Activated naive CD4-positive, alpha-beta T cell treated with anti-CD3 and anti-CD28 coated beads, Interleukin-2, amount 50 U/mL, for 16 hours (primary cell): ENCODE measurements around the gene VPS11.
"Not testable (repeated sequence)": the region's sequence is repeated elsewhere in the genome, so short reads cannot be mapped to it uniquely, and the experiment has no call there.

Source experiments
- DNase-seq: peaks from one replicate; pipeline ENCODE4 v3.0.0-alpha.2; 2020

VPS11 gene

DNA sequence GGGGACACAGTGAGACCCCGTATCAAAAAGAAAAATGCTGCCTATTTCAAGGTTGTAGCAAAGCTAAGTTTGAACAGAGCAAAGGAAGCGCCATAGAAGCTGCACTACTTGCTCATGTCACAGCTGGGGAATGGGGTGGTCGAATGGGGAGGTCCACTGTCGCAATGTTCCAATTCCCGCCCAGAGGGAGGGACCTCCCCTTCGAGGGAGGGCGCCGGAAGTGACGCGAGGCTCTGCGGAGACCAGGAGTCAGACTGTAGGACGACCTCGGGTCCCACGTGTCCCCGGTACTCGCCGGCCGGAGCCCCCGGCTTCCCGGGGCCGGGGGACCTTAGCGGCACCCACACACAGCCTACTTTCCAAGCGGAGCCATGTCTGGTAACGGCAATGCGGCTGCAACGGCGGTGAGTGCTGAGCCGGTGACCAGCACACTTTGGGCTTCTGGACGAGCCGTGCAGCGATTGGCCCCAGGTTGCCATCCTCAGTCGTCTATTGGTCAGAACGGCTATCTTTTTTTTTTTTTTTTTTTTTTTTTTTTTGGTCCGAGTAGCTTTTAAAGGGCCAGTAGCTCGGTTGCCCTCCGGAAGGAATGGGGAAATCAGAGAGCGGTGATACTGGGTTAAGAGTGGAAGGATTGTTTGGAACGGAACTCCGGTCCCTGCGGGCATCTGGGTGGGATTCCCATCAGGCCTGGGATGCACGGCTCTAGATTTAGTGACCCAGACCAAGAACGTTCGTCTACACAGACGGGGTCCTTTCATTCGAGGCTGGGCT, 17.2 kb downstream of the VPS11 start, which contains the start of gene HMBS:
TSS of gene HMBS (plus strand) at position 219 of the 774 bp plus-strand sequence. CDS start at position 372, 153 bp downstream.
- DNase-seq = peak; percentile 87

- peak; percentile 41 for DNase-seq
Observed at GRCh38 chr11:119085437-119085847, 17.8 kb downstream of the VPS11 start.

GRCh38 chr11:119087123-119087522, 19.5 kb downstream of the VPS11 start:
- DNase-seq = no peak

- DNase-seq = no peak
Observed at GRCh38 chr11:119087747-119088241, 20.2 kb downstream of the VPS11 start.

DNA sequence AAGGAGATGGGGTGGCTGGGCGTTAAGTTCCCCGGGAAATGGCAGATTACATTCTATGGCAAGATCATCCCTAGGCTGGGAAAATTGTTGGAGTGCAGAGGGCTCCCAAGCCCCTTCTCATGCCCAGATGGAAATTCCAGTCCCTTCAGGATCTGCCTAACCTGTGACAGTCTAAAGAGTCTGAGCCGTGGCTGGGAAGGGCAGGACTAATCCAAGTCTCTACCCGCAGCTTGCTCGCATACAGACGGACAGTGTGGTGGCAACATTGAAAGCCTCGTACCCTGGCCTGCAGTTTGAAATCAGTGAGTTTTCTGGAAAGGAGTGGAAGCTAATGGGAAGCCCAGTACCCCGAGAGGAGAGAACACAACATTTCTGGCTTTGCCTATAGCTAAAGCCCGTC, 20.8 kb downstream of the VPS11 start:
- no peak for DNase-seq

DNA sequence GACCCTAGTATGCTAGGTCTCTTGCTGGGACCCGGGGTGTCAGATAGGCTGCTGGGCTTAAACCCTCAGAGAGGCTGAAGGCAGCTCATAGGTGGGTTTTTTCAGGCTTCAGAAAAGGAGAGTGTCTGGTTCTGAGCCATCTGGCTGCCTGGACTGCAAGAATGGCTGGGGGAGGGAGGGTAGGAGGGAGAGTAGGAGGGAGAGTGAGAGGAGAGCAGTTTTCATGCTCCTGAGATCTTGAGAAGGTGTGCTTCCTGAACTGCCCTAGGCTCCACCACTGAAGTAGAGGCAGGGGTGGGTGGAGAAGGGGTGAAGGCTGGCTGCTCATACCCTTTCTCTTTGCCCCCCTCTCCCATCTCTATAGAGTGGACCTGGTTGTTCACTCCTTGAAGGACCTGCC, 21.7 kb downstream of the VPS11 start:
- DNase-seq = no peak

- no peak for DNase-seq
Observed at GRCh38 chr11:119091178-119091577, 23.6 kb downstream of the VPS11 start.

- DNase-seq = no peak
Observed at GRCh38 chr11:119091966-119092879, 24.6 kb downstream of the VPS11 start.

DNA sequence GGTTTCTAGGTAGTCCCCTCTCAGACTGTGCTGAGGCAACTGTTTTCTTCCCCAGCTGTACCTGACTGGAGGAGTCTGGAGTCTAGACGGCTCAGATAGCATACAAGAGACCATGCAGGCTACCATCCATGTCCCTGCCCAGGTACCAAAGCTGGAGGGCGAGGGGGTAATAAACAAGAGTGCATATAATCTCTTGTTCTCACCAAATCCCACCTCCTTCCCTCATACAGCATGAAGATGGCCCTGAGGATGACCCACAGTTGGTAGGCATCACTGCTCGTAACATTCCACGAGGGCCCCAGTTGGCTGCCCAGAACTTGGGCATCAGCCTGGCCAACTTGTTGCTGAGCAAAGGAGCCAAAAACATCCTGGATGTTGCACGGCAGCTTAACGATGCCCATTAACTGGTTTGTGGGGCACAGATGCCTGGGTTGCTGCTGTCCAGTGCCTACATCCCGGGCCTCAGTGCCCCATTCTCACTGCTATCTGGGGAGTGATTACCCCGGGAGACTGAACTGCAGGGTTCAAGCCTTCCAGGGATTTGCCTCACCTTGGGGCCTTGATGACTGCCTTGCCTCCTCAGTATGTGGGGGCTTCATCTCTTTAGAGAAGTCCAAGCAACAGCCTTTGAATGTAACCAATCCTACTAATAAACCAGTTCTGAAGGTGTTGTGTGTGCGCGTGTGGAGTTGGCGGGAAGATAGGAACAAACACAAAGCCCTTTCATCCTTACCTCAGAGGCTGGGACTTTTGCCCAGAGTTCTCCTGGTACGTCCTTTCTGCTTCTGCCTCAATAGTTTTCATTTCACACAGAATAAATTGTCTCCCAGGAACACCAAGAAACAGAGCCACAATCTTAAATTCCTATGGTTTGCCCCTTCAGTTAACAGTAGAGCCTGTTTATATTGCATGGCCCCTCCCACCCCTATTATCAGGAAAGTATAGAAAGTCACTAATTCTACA, 25.5 kb downstream of the VPS11 start:
- no peak for DNase-seq

DNA sequence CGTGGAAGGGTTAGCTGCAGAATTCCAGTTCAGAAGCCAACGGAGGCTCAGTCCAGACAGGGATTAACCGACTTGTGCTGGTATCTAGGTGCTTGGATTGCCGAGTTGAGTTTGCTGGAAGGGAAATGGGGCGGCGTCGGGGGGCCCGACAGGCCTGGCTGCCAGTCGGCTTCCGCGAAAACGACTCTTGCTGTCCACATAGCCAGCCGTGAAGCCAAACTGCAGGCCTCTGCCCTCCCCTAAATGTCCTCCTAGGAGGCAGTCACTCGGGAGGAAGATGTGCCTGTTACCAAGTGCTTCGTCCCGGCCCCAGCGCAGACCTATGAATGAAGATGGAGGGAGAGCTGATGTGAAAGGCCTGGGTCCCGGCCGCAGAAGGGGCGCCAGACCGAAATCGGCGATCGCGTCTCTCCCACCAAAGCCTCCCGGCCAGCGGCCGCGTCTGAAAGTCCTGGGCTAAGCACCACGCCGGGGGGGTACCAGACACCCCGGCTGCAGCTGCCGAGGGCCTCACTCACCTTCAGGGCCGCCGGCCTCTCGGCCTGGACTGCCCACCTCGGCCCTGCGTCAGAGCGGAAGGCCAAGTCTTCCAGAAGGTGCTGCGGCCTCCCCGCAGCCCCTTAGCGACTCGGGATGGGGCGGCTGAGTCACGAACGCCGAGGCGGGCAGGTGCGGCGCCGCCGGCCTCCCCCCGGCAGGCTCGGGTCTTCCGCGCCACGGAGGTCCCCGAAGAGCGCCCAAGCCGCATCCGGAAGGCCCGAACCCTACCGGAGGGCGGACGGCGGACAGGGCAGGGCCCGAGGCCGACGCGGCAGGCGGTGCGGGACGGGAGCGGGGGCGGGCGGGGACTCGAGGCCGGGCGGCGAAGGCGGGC, 26.6 kb downstream of the VPS11 start:
- peak; percentile 64 for DNase-seq

DNA sequence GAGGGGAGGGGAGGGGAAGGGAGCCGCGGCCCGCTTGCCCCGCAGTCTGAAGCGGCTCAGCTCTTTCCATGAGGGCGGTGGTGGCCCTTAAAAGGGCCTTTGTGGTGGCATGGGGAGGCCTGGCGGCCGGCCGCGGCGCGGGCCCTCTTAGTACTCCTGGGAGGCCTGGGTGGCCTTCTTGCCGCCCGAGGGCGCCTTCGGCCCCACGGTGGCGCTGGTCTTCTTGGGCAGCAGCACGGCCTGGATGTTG, 27.1 kb downstream of the VPS11 start:
- no peak for DNase-seq

- peak; percentile 99 for DNase-seq
Observed at GRCh38 chr11:119095066-119095880, 27.7 kb downstream of the VPS11 start.

- DNase-seq = no peak
Observed at GRCh38 chr11:119099711-119100110, 32.1 kb downstream of the VPS11 start.

- no peak for DNase-seq
Observed at GRCh38 chr11:119100246-119100970, 32.8 kb downstream of the VPS11 start.

GRCh38 chr11:119100994-119101758, 33.6 kb downstream of the VPS11 start:
- no peak for DNase-seq

DNA sequence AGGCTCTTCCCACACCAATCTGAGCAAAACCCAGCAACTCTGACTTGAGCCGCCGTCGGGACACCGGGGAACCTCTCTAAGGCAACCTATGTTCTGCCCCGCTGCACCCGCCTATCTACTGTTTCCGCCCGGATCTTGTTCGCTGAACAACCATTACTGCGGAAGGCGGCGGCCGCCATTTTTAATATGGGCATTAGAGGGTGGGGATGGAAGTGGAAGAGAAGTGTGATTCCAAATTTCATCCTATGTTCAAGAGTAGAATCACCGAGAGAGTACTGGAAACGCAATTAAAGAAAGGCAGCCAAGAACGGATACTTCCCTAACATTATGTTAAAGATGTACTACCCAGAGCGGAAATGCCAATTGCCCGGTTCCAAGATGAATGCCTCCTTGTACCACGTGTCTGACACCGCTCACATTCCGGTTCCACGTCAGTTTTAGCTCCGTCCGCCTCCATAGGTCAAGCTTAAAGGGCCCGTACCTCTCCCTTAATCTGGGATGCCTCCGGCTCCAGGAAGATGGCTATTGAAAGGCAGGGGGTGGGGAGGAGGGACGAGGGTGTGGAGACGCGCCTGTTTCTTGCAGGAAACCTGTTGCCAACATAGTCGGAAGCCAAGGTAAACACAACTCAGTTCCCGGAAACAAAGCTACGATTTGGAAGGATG, 34.3 kb downstream of the VPS11 start, which contains the start of gene DPAGT1:
TSS of gene DPAGT1 (minus strand) at position 95 of the 665 bp plus-strand sequence. CDS start 198 bp downstream, outside the sequence.
- DNase-seq = peak; percentile 85

DNA sequence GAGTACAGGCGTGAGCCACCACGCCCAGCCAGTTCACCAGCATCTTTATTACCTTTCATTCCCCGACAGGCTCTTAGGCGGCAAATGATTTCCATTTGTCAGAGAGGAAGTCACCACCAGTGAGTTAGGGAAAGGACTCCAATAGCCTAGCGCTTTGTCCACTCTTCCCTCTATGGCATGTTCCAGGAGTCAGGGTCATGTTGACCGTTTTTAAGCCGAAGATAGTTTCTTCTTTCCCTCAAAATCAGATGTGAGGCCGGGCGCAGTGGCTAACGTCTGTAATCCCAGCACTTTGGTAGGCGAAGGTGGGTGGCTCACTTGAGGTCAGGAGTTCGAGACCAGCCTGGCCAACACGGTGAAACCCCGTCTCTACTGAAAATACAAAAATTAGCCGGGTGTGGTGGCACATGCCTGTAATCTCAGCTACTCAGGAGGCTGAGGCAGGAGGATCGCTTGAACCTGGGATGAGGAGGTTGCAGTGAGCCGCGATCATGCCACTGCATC, 35.6 kb downstream of the VPS11 start:
- DNase-seq = not testable (repeated sequence)

GRCh38 chr11:119103793-119104192, 36.2 kb downstream of the VPS11 start:
- DNase-seq = no peak
